Stimulated activated CD8-positive, alpha-beta memory T cell treated with anti-CD3 and anti-CD28 coated beads, Interleukin-4, amount 100 ng/mL, for 4 hours (primary cell): Measurements from ENCODE around the gene TET1.
"Not testable (repeated sequence)": the region's sequence is repeated elsewhere in the genome, so short reads cannot be mapped to it uniquely, and the experiment has no call there.

Experiments
- DNase-seq, 2 donors: peaks; one replicate each; pipeline ENCODE4 v3.0.0-alpha.2; 2020; ENCODE audit warnings: low read depth in 2 of 2, low spot score in 1 of 2

Gene TET1

GRCh38 chr10:68604441-68604840 lies 44.3 kb downstream of the TET1 start:
- no peak for DNase-seq

- DNase-seq: no peak
Observed at GRCh38 chr10:68606918-68607317, 46.8 kb downstream of the TET1 start.

DNA sequence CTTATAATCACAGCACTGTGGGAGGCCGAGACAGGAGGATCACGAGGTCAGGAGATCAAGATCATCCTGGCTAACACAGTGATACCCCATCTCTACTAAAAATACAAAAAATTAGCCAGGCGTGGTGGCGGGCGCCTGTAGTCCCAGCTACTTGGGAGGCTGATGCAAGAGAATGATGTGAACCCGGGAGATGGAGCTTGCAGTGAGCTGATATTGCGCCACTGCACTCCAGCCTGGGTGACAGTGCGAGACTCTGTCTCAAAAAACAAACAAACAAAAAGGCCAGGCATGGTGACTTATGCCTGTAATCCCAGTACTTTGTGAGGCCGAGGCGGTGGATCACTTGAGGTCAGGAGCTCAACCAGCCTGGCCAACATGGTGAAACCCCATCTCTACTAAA lies 49.9 kb downstream of the TET1 start:
- not testable (repeated sequence) for DNase-seq

GRCh38 chr10:68611227-68611626 lies 51.1 kb downstream of the TET1 start:
- DNase-seq: no peak

DNA sequence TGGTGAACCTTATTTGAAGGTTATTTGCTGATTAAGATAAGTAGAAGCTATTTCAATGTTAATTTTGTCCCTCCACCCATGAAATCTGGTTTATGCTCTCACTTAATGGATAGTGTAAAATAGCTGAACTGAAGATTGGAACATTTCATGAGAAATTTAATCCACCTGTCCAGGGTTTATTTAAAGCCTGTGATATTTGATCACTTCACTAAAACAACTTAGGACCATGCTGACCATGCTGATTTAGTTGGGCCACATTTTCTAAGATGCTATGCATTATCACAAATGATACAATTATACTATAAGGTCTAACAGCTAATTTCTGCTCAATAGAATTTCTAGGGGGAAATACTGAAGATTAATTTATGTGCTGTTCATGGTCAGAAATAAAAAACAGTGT lies 53.8 kb downstream of the TET1 start:
- not testable (repeated sequence) for DNase-seq

- not testable (repeated sequence) for DNase-seq
Observed at GRCh38 chr10:68617691-68618090, 57.6 kb downstream of the TET1 start.

- DNase-seq: no peak
Observed at GRCh38 chr10:68618234-68618633, 58.1 kb downstream of the TET1 start.

GRCh38 chr10:68619595-68619994 lies 59.5 kb downstream of the TET1 start:
- no peak for DNase-seq

DNA sequence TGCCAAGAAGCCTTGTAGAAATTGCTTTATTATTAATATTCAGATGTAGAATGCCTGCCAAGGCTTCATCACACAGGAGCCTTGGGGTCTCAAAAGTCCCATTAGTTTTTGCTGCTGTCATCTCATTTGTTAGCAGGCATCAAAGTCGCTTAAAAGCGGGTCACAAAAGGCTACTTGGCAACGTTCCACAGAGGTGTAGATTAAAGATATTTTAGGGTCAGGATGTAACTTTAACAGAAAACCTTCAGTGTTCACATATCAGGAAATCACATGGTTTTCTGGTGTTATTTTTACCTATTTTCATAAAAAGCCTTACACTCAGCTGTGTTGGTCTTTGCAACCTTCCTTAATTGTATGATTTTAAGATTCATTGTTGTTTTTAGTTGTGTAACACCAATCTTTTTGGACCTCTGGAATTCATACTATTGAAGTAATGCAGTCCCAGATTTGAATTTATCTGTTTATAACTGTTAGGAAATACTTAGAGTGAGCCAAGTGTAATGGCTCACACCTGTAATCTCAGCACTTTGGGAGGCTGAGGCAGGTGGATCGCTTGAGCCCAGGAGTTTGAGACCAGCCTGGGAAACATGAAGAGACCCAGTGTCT lies 65.3 kb downstream of the TET1 start:
- DNase-seq: no peak

DNA sequence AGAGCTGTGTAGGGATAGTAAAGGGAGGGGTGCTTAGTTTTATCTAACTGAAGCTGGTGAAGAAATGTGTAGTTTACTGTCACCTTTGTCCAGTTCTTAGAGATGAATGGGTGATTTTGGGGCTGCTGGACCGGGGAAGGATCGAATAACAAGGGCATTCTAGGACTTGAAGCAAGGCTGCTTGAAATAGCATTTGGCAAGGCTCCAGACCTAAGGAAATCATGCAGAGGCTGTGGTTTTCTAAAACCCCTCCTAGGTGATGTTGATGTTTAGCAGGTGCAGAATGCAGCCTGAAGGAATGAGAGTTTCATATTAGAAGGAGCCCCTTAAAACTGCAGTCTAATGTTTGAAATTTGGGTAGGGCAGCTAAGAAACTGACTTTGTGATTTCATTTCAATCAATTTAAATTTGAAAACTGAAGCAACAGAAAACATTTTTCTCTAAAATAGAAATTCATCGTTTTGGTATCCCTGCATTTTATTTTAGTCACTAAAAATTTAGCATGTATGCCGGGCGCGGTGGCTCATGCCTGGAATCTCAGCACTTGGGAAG lies 68.5 kb downstream of the TET1 start:
- DNase-seq: no peak

DNA sequence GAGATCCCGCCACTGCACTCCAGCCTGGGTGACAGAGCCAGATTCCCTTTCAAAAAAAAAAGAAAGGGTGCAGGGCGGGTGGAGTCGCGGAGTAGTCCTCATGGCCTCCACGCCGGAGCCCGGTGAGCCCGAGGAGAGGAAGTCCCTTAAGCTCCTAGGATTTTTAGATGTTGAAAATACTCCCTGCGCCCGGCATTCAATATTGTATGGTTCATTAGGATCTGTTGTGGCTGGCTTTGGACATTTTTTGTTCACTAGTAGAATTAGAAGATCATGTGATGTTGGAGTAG lies 72.1 kb downstream of the TET1 start:
- not testable (repeated sequence) for DNase-seq

- no peak for DNase-seq
Observed at GRCh38 chr10:68633281-68633680, 73.1 kb downstream of the TET1 start.

DNA sequence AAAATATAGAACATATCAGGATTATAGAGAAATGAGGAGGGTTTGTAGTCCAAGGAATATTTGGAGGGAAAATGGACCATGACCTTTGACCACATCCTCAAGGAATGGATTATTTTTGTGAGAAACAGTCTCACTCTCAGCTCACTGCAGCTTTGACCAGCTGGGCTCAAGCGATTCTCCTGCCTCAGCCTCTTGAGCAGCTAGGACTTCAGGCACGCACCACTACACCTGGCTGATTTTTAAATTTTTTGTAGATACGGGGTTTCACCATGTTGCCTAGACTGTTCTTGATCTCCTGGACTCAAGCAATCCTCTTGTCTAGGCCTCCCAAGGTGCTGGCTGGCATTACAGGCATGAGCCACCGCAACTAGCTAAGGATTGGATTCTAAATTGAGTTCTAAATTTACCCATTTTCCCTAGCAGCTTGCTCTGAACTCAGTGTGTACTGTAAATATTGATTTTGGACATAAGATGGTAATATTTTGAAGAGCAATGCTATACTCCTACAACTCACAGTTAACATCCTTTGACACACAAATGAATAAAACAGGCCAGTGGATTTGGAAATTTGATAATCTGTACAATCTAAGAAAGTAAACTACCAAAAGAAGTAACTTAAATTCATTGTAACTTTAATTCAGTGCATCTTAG lies 73.8 kb downstream of the TET1 start:
- DNase-seq: no peak

DNA sequence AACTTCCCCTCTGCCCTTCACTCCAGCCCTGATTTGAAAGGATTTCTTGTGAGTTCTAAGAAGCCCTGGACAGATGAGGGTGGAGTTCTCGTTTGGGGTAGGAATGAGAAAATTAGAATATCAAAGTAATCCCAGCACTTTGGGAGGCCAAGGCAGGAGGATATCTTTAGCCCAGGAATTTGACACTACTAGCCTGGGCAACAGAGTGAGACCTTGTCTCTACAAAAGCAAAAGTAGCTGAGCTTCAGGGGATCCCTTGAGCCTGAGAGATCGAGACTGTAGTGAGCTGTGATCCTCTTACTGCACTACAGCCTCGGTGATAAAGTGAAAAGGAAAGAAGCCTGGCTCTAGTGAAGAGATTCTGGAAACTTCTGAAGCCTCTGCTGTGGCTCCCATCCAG lies 76.2 kb downstream of the TET1 start:
- DNase-seq: no peak

GRCh38 chr10:68643550-68643949 lies 83.4 kb downstream of the TET1 start:
- DNase-seq: not testable (repeated sequence)

GRCh38 chr10:68647672-68648341 lies 87.7 kb downstream of the TET1 start:
- DNase-seq: no peak

DNA sequence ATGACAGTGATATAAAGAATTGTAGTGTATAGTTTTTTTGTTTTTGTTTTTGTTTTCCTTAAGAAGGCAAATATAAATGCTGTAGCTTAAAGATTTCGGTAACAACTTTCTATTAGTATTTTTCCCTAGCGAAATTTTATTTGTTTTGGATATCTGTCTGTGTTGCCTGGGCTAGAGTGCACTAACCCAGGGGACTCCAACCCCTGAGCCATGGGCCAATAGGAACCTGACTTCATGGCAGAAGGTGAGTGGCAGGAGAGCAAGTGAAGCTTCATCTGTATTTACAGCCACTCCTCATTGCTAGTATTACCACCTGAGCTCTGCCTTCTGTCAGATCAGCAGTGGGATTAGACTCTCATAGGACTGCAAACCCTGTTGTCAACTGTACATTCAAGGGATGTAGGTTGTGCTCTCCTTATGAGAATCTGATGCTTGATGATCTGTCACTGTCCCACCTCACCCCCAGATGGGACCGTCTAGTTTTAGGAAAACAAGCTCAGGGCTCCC lies 95.5 kb downstream of the TET1 start:
- no peak for DNase-seq

GRCh38 chr10:68665841-68666240 lies 105.7 kb downstream of the TET1 start:
- no peak for DNase-seq

DNA sequence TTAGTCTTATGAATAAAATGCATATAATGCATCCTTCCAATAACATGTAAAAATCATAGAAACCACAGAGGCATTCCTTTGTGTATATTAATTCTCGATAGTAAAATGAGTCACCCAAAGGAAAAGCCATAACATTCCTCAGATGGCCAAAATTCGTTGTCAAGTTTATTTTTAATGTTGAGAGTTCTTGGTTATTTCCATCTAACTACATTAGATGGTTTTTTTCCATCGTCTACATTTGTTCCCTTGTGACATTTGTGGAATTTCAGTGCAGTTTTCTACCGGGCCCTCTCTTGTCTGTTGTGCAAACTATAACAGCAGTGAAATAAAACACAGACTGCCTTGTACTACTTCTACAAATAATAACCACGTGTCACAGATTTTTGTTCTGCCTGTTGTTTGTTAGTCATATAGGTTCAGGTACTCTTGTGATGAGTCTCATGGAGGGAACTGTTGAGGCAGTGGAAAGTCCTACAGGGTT lies 106.2 kb downstream of the TET1 start:
- no peak for DNase-seq

DNA sequence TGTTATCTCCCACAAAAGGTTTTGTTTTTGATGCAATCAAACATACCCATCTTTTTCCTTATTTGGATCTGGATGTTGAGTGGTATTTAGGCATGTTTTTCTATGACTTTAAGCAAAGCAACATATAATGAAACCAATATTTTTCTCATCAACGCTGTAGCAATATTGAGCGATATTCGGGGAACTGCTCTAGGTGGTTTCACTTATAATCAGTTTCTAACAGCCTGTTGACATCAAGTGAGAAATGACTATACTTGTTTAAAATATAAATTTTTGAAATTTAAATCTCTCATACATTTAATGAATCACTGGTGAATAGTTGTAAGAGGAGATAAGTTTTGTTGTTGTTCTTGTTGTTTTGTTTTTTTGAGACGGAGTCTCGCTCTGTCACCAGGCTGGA lies 108.1 kb downstream of the TET1 start:
- DNase-seq: no peak

GRCh38 chr10:68668972-68669371 lies 108.8 kb downstream of the TET1 start:
- no peak for DNase-seq

DNA sequence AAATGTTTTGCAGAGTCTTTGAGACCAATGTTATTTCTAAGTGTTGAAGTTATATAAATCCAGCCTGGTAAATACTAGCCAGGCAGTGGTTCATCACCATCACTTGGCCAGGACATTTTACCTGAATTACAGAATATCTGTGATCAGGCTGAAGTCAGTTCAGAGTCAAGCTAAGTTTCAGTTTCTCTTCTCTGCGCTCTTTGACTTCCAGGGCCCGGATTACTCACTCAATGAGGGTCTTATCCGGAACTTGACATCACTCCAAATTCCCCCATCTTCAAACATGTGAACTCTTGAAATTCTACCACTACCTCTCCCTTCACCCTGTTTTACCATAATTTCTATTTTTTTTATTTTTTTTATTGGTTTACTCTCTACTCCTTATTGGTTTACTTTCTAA lies 124.3 kb downstream of the TET1 start:
- DNase-seq: no peak
